ENCODE results near the gene PNMT. TPM values are rescaled to one million over a fixed set of nuclear protein-coding genes. Genes with fewer than 3 reads are reported as not detected.

The PNMT gene
- total and polyA plus RNA-seq, 2 of the 13 experiments (the other 11 are each of a cell fraction or from before 2014, with no cell fraction given): 0.25 TPM; not detected in 1

GRCh38 chr17:39663688-39664580, 4.3 kb upstream of the PNMT start (continued):
- TF ChIP-seq CC2D1A (CRISPR knock-in tag; IDR thresholded peaks at IDR 0.05): no peak
- no peak for TF ChIP-seq ADNP (CRISPR knock-in tag; IDR thresholded peaks at IDR 0.05)
- no peak for TF ChIP-seq NKX3-1 (CRISPR knock-in tag; IDR thresholded peaks at IDR 0.05)
- no peak for TF ChIP-seq ZNF773 (CRISPR knock-in tag; IDR thresholded peaks at IDR 0.05; ENCODE audit: borderline replicate concordance)
- TF ChIP-seq, protein P1, sequence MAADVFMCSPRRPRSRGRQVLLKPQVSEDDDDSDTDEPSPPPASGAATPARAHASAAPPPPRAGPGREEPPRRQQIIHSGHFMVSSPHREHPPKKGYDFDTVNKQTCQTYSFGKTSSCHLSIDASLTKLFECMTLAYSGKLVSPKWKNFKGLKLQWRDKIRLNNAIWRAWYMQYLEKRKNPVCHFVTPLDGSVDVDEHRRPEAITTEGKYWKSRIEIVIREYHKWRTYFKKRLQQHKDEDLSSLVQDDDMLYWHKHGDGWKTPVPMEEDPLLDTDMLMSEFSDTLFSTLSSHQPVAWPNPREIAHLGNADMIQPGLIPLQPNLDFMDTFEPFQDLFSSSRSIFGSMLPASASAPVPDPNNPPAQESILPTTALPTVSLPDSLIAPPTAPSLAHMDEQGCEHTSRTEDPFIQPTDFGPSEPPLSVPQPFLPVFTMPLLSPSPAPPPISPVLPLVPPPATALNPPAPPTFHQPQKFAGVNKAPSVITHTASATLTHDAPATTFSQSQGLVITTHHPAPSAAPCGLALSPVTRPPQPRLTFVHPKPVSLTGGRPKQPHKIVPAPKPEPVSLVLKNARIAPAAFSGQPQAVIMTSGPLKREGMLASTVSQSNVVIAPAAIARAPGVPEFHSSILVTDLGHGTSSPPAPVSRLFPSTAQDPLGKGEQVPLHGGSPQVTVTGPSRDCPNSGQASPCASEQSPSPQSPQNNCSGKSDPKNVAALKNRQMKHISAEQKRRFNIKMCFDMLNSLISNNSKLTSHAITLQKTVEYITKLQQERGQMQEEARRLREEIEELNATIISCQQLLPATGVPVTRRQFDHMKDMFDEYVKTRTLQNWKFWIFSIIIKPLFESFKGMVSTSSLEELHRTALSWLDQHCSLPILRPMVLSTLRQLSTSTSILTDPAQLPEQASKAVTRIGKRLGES (CRISPR knock-in tag; IDR thresholded peaks at IDR 0.05; ENCODE audit: borderline replicate concordance): no peak
- no peak for TF ChIP-seq IRF1 (CRISPR knock-in tag; IDR thresholded peaks at IDR 0.05; ENCODE audit: low read depth)
- no peak for TF ChIP-seq NFE2L2 (IDR thresholded peaks at IDR 0.05; ENCODE audit: low read length)
- TF ChIP-seq, protein P2, sequence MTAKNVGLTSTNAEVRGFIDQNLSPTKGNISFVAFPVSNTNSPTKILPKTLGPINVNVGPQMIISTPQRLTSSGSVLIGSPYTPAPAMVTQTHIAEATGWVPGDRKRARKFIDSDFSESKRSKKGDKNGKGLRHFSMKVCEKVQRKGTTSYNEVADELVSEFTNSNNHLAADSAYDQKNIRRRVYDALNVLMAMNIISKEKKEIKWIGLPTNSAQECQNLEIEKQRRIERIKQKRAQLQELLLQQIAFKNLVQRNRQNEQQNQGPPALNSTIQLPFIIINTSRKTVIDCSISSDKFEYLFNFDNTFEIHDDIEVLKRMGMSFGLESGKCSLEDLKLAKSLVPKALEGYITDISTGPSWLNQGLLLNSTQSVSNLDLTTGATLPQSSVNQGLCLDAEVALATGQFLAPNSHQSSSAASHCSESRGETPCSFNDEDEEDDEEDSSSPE (CRISPR knock-in tag; IDR thresholded peaks at IDR 0.05): 0 out of 2 replicates have a peak, but pooled peaks have one; percentile 25
- no peak for TF ChIP-seq RAD51 (IDR thresholded peaks at IDR 0.05; ENCODE audit: borderline replicate concordance)
- TF ChIP-seq, protein P3, sequence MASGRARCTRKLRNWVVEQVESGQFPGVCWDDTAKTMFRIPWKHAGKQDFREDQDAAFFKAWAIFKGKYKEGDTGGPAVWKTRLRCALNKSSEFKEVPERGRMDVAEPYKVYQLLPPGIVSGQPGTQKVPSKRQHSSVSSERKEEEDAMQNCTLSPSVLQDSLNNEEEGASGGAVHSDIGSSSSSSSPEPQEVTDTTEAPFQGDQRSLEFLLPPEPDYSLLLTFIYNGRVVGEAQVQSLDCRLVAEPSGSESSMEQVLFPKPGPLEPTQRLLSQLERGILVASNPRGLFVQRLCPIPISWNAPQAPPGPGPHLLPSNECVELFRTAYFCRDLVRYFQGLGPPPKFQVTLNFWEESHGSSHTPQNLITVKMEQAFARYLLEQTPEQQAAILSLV (CRISPR knock-in tag; IDR thresholded peaks at IDR 0.05; ENCODE audit: borderline replicate concordance): 0 out of 2 replicates have a peak, but pooled peaks have one; percentile 51
- no peak for TF ChIP-seq ARNT (IDR thresholded peaks at IDR 0.05)
- peak in 1 of 2 experiments; percentile 30; a peak in 1 of 4 replicates for TF ChIP-seq POLR2A (IDR thresholded peaks at IDR 0.05; ENCODE audit: insufficient read depth in 1 of 2, low read depth in 2 of 2, low read length in 2 of 2)
- 0 out of 2 replicates have a peak, but pooled peaks have one; percentile 76 for TF ChIP-seq BCL3 (CRISPR knock-in tag; IDR thresholded peaks at IDR 0.05)
- no peak for TF ChIP-seq JUND (CRISPR knock-in tag; IDR thresholded peaks at IDR 0.05)
- TF ChIP-seq, protein P4, sequence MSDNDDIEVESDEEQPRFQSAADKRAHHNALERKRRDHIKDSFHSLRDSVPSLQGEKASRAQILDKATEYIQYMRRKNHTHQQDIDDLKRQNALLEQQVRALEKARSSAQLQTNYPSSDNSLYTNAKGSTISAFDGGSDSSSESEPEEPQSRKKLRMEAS (IDR thresholded peaks at IDR 0.05): no peak
- TF ChIP-seq ZNF331 (CRISPR knock-in tag; IDR thresholded peaks at IDR 0.05): peak; percentile 64; the same call in 1 of the 2 replicates
- no peak for TF ChIP-seq KAT7 (CRISPR knock-in tag; IDR thresholded peaks at IDR 0.05; ENCODE audit: borderline replicate concordance)
- 0 out of 2 replicates have a peak, but pooled peaks have one; percentile 31 for TF ChIP-seq PITX1 (CRISPR knock-in tag; IDR thresholded peaks at IDR 0.05)
- no peak for TF ChIP-seq AKAP8 (CRISPR knock-in tag; IDR thresholded peaks at IDR 0.05)
- TF ChIP-seq ZBTB7B (CRISPR knock-in tag; IDR thresholded peaks at IDR 0.05): 0 out of 2 replicates have a peak, but pooled peaks have one; percentile 40
- TF ChIP-seq PRMT3 (CRISPR knock-in tag; IDR thresholded peaks at IDR 0.05; ENCODE audit: borderline replicate concordance, low read depth): no peak
- 0 out of 2 replicates have a peak, but pooled peaks have one; percentile 18 for TF ChIP-seq NFKBIZ (CRISPR knock-in tag; IDR thresholded peaks at IDR 0.05)
- TF ChIP-seq CHCHD3 (CRISPR knock-in tag; IDR thresholded peaks at IDR 0.05): no peak
